GM18861 (cell line): ENCODE data around the gene DLG4.
A peak's percentile ranks its signal among the peaks of the same experiment; 100 is the strongest.

Source experiments
- ATAC-seq: cut with Tn5 transposase; IDR thresholded peaks from one replicate; pipeline ENCODE4 v1.9.1; 2021; ENCODE audit not compliant: unreplicated experiment

DLG4 gene

GRCh38 chr17:7215652-7216180 lies 3.9 kb downstream of the DLG4 start:
- no peak for ATAC-seq

GRCh38 chr17:7215136-7215638 lies 4.4 kb downstream of the DLG4 start:
- no peak for ATAC-seq

GRCh38 chr17:7214300-7215135 lies 5.1 kb downstream of the DLG4 start:
- peak; percentile 70 for ATAC-seq

- ATAC-seq, result no peak
Measured at GRCh38 chr17:7213895-7214299, 5.7 kb downstream of the DLG4 start.

GRCh38 chr17:7211491-7212273 lies 8.0 kb downstream of the DLG4 start:
- no peak for ATAC-seq

- no peak for ATAC-seq
Measured at GRCh38 chr17:7208754-7209460, 10.7 kb downstream of the DLG4 start.

- no peak for ATAC-seq
Measured at GRCh38 chr17:7208027-7208571, 11.5 kb downstream of the DLG4 start.

- ATAC-seq, result no peak
Measured at GRCh38 chr17:7207120-7208001, 12.3 kb downstream of the DLG4 start.

GRCh38 chr17:7205561-7205960 lies 14.1 kb downstream of the DLG4 start:
- no peak for ATAC-seq

GRCh38 chr17:7204828-7205461 lies 14.7 kb downstream of the DLG4 start:
- peak; percentile 77 for ATAC-seq

- ATAC-seq, result no peak
Measured at GRCh38 chr17:7204336-7204735, 15.3 kb downstream of the DLG4 start.

- ATAC-seq, result no peak
Measured at GRCh38 chr17:7203391-7203790, 16.2 kb downstream of the DLG4 start.

- no peak for ATAC-seq
Measured at GRCh38 chr17:7196651-7197401, 22.8 kb downstream of the DLG4 start.

- no peak for ATAC-seq
Measured at GRCh38 chr17:7195971-7196370, 23.7 kb downstream of the DLG4 start.

- no peak for ATAC-seq
Measured at GRCh38 chr17:7192271-7192937, 27.2 kb downstream of the DLG4 start.

GRCh38 chr17:7191571-7192270 lies 27.9 kb downstream of the DLG4 start:
- ATAC-seq, result no peak

GRCh38 chr17:7191069-7191468 lies 28.6 kb downstream of the DLG4 start:
- ATAC-seq, result no peak
